ENCODE results near the gene TMEM87A. TPM values are rescaled to one million over a fixed set of nuclear protein-coding genes. Genes with fewer than 3 reads are reported as not detected.
A peak's percentile ranks its signal among the peaks of the same experiment; 100 is the strongest.

Gene TMEM87A
- total RNA-seq, 2 experiments from 2014 or later, result 23.6 to 24.7 TPM

GRCh38 chr15:42193383-42193782, 79.8 kb downstream of the TMEM87A start:
- ChIA-PET POLR2A (interaction anchor here (1.2 kb wide), 2 partner anchors 14 to 80 kb away, joined by 3 to 4 read pairs; partner anchors contain the start of genes GANC and TMEM87A), CTCF (interaction anchor here (1.4 kb wide), 1 partner anchor 14 kb away, joined by 8 read pairs; the partner anchor contains the start of gene VPS39)
- H3K27me3 Mint-ChIP-seq, result no peaks in the 10 kb centered on the region
- peaks cover 3% of the 10 kb centered on the region for H3K9me3 Mint-ChIP-seq
- TF ChIP-seq CTCF (IDR thresholded peaks at IDR 0.05), result no peak
- peaks cover 50% of the 10 kb centered on the region for H3K4me1 Mint-ChIP-seq (ENCODE audit: low read depth)
- no peak overlapping the region for H3K4me3 Mint-ChIP-seq
- peak; percentile 53 for ATAC-seq
- intact Hi-C loops (cut with micrococcal nuclease), result no loop called here
- no peak for DNase-seq
- peak overlapping the region; percentile 91 for H3K27ac Mint-ChIP-seq
- H3K36me3 Mint-ChIP-seq (ENCODE audit: low read depth), result peaks cover 54% of the 10 kb centered on the region

GRCh38 chr15:42191610-42192346, 81.5 kb downstream of the TMEM87A start:
- ChIA-PET POLR2A (interaction anchor here (1.1 kb wide), 1 partner anchor 16 kb away, joined by 4 read pairs; the partner anchor contains the start of gene VPS39), CTCF (interaction anchor here (0.7 to 1.1 kb wide), 2 partner anchors 18 to 84 kb away, joined by 3 read pairs; no protein-coding TSS in a partner anchor)
- peaks cover 56% of the 10 kb centered on the region for H3K36me3 Mint-ChIP-seq (ENCODE audit: low read depth)
- TF ChIP-seq CTCF (IDR thresholded peaks at IDR 0.05), result no peak
- ATAC-seq, result peak; percentile 10
- H3K27me3 Mint-ChIP-seq, result no peaks in the 10 kb centered on the region
- DNase-seq, result no peak
- intact Hi-C loops (cut with micrococcal nuclease), result no loop called here
- H3K4me3 Mint-ChIP-seq, result no peak overlapping the region
- peak overlapping the region; percentile 67 for H3K27ac Mint-ChIP-seq
- H3K9me3 Mint-ChIP-seq, result peaks cover 3% of the 10 kb centered on the region
- peaks cover 50% of the 10 kb centered on the region for H3K4me1 Mint-ChIP-seq (ENCODE audit: low read depth)

- no peak for TF ChIP-seq CTCF (IDR thresholded peaks at IDR 0.05)
- no peak overlapping the region for H3K4me3 Mint-ChIP-seq
- CTCF ChIA-PET, result no interaction called here
- DNase-seq (peak; percentile 7), ATAC-seq (no peak)
- H3K27ac Mint-ChIP-seq, result peak overlapping the region; percentile 78
- intact Hi-C loops (cut with micrococcal nuclease), result no loop called here
- peaks cover 51% of the 10 kb centered on the region for H3K36me3 Mint-ChIP-seq (ENCODE audit: low read depth)
- no peaks in the 10 kb centered on the region for H3K9me3 Mint-ChIP-seq
- peaks cover 46% of the 10 kb centered on the region for H3K4me1 Mint-ChIP-seq (ENCODE audit: low read depth)
- POLR2A ChIA-PET, result no interaction called here
- H3K27me3 Mint-ChIP-seq, result no peaks in the 10 kb centered on the region
Observed at GRCh38 chr15:42190370-42190769, 82.9 kb downstream of the TMEM87A start.

GRCh38 chr15:42185801-42186200, 87.4 kb downstream of the TMEM87A start:
- CTCF ChIA-PET, result no interaction called here
- Mint-ChIP-seq H3K4me3 (no peak overlapping the region), H3K27ac (no peak overlapping the region), H3K9me3 (no peaks in the 10 kb centered on the region), H3K4me1 (ENCODE audit: low read depth) (peaks cover 14% of the 10 kb centered on the region), H3K36me3 (ENCODE audit: low read depth) (peaks cover 57% of the 10 kb centered on the region), H3K27me3 (no peaks in the 10 kb centered on the region)
- DNase-seq (no peak), ATAC-seq (no peak)
- intact Hi-C loops (cut with micrococcal nuclease), result no loop called here
- TF ChIP-seq CTCF (IDR thresholded peaks at IDR 0.05), result no peak
- POLR2A ChIA-PET, result interaction anchor here (0.6 kb wide), 1 partner anchor 366 kb away, joined by 3 read pairs; no protein-coding TSS in a partner anchor

- H3K4me3 Mint-ChIP-seq, result no peak overlapping the region
- TF ChIP-seq CTCF (IDR thresholded peaks at IDR 0.05), result no peak
Observed at GRCh38 chr15:42184736-42185135, 88.5 kb downstream of the TMEM87A start.

More at GRCh38 chr15:42184736-42185135, 88.5 kb downstream of the TMEM87A start:
- peaks cover 51% of the 10 kb centered on the region for H3K36me3 Mint-ChIP-seq (ENCODE audit: low read depth)
- POLR2A ChIA-PET, result no interaction called here
- intact Hi-C loops (cut with micrococcal nuclease), result no loop called here
- no peak overlapping the region for H3K27ac Mint-ChIP-seq
- peaks cover 5% of the 10 kb centered on the region for H3K4me1 Mint-ChIP-seq (ENCODE audit: low read depth)
- ATAC-seq (no peak), DNase-seq (no peak)
- CTCF ChIA-PET, result interaction anchor here (0.7 kb wide), 1 partner anchor 457 kb away, joined by 3 read pairs; no protein-coding TSS in a partner anchor
- no peaks in the 10 kb centered on the region for H3K27me3 Mint-ChIP-seq
- no peaks in the 10 kb centered on the region for H3K9me3 Mint-ChIP-seq

Data from activated CD8-positive, alpha-beta T cell treated with anti-CD3 and anti-CD28 coated beads for 36 hours (primary cell).